GM23338 (cell line): ENCODE data around the gene FBN3. TPM values are rescaled to one million over a fixed set of nuclear protein-coding genes. Genes with fewer than 3 reads are reported as not detected.

Experiments used
- ATAC-seq: fragments of 200-7000 bp; cut with Tn5 transposase; 3 replicates; pipeline ENCODE4 v1.9.1; 2020
- DNase-seq: peaks from one replicate; pipeline ENCODE4 v3.0.0-alpha.2; 2015; ENCODE audit warnings: low spot score
- H2AFZ ChIP-seq: fragments of 200-600 bp; sonication (generic); 2 replicates; pipeline ENCODE4 v1.8.0; 2016; ENCODE audit warnings: antibody characterized with exemption, mild to moderate bottlenecking, moderate library complexity
- H3F3A ChIP-seq: fragments of 200-600 bp; sonication (generic); replicated peaks from 2 replicates; pipeline ENCODE4 v1.8.0; 2017; ENCODE audit warnings: antibody characterized with exemption, mixed run types, low read depth
- H3K27ac ChIP-seq: fragments of 200-600 bp; sonication (generic); 2 replicates; pipeline ENCODE4 v1.6.1; 2016; ENCODE audit warnings: low read depth
- H3K27me3 ChIP-seq: fragments of 200-600 bp; sonication (generic); 2 replicates; pipeline ENCODE4 v1.8.0; 2016; ENCODE audit warnings: mild to moderate bottlenecking, mixed run types, moderate library complexity; ENCODE audit not compliant: insufficient read depth
- H3K36me3 ChIP-seq: fragments of 200-600 bp; sonication (generic); 2 replicates; pipeline ENCODE4 v1.8.0; 2016; ENCODE audit warnings: mild to moderate bottlenecking; ENCODE audit not compliant: insufficient read depth
- H3K4me1 ChIP-seq: fragments of 200-600 bp; sonication (generic); 2 replicates; pipeline ENCODE4 v1.8.0; 2016; ENCODE audit warnings: mild to moderate bottlenecking, moderate library complexity; ENCODE audit not compliant: insufficient read depth
- H3K4me2 ChIP-seq: fragments of 200-600 bp; sonication (generic); 2 replicates; pipeline ENCODE4 v1.7.1; 2017; ENCODE audit warnings: mixed run types
- H3K4me3 ChIP-seq: fragments of 200-600 bp; sonication (generic); 2 replicates; pipeline ENCODE4 v1.6.1; 2016; ENCODE audit warnings: mixed run types
- H3K79me2 ChIP-seq: fragments of 200-600 bp; sonication (generic); replicated peaks from 2 replicates; pipeline ENCODE4 v1.8.0; 2017; ENCODE audit warnings: mild to moderate bottlenecking; ENCODE audit not compliant: insufficient read depth
- H3K9me2 ChIP-seq: fragments of 200-600 bp; sonication (generic); 2 replicates; pipeline ENCODE4 v1.8.0; 2017; ENCODE audit not compliant: insufficient read depth
- H4K20me1 ChIP-seq: fragments of 200-600 bp; sonication (generic); replicated peaks from 2 replicates; pipeline ENCODE4 v1.8.0; 2017; ENCODE audit warnings: mild to moderate bottlenecking; ENCODE audit not compliant: insufficient read depth
- H3K27ac Mint-ChIP-seq: 2 replicates; pipeline ENCODE4 v1.8.0; 2020; ENCODE audit warnings: inconsistent platforms, mild to moderate bottlenecking, moderate library complexity, mixed read lengths
- H3K27me3 Mint-ChIP-seq: 3 replicates; pipeline ENCODE4 v1.8.0; 2022; ENCODE audit warnings: low read depth, mild to moderate bottlenecking, moderate library complexity, mixed read lengths, inconsistent platforms; ENCODE audit not compliant: insufficient read depth, poor library complexity
- H3K36me3 Mint-ChIP-seq: 3 replicates; pipeline ENCODE4 v1.8.0; 2021; ENCODE audit warnings: low read depth, mild to moderate bottlenecking, inconsistent platforms, moderate library complexity, mixed read lengths
- H3K4me1 Mint-ChIP-seq: 3 replicates; pipeline ENCODE4 v1.8.0; 2020; ENCODE audit warnings: mild to moderate bottlenecking, inconsistent platforms, mixed read lengths
- H3K4me3 Mint-ChIP-seq: 3 replicates; pipeline ENCODE4 v1.8.0; 2021; ENCODE audit warnings: moderate library complexity, mild to moderate bottlenecking, inconsistent platforms, mixed read lengths
- H3K9me3 Mint-ChIP-seq: 3 replicates; pipeline ENCODE4 v1.8.0; 2020; ENCODE audit warnings: moderate library complexity, mild to moderate bottlenecking, inconsistent platforms, mixed read lengths
- CREB1 ChIP-seq: fragments of 250-450 bp; sonication (Bioruptor Pico); IDR thresholded peaks from 2 replicates; pipeline ENCODE4 v1.5.0; 2020; ENCODE audit warnings: low read depth, mild to moderate bottlenecking, moderate library complexity
- CTCF ChIP-seq, 2 experiments: fragments of 200-600 bp in 1 of 2; sonication (generic) in 1 of 2; conservative IDR thresholded peaks; 2 replicates each; pipeline versions ENCODE4 v1.5.1 to v1.6.1; 2016 to 2017; ENCODE audit warnings: antibody characterized with exemption in 2 of 2, low read depth in 2 of 2, mild to moderate bottlenecking in 2 of 2, moderate library complexity in 1 of 2
- ETS1 ChIP-seq: IDR thresholded peaks from 2 replicates; pipeline ENCODE4 v1.6.1; 2016; ENCODE audit warnings: antibody characterized with exemption
- EZH2 ChIP-seq: fragments of 200-600 bp; sonication (generic); IDR thresholded peaks from one replicate; pipeline ENCODE4 v1.8.0; 2017; ENCODE audit warnings: antibody characterized with exemption, mild to moderate bottlenecking, low read depth; ENCODE audit not compliant: unreplicated experiment
- EZH2phosphoT487 ChIP-seq: fragments of 200-600 bp; sonication (generic); IDR thresholded peaks from one replicate; pipeline ENCODE4 v1.8.1; 2018; ENCODE audit warnings: antibody characterized with exemption; ENCODE audit not compliant: unreplicated experiment
- JUNB ChIP-seq: IDR thresholded peaks from one replicate; pipeline ENCODE4 v1.6.1; 2016; ENCODE audit warnings: antibody characterized with exemption; ENCODE audit not compliant: unreplicated experiment
- NANOG ChIP-seq: IDR thresholded peaks from 2 replicates; pipeline ENCODE4 v1.6.1; 2016; ENCODE audit warnings: antibody characterized with exemption, borderline replicate concordance
- POLR2AphosphoS5 ChIP-seq: IDR thresholded peaks from 2 replicates; pipeline ENCODE4 v1.6.1; 2016; ENCODE audit warnings: antibody characterized with exemption, low read depth
- REST ChIP-seq: IDR thresholded peaks from one replicate; pipeline ENCODE4 v1.6.1; 2018; ENCODE audit warnings: antibody characterized with exemption; ENCODE audit not compliant: unreplicated experiment
- STAT1 ChIP-seq: IDR thresholded peaks from one replicate; pipeline ENCODE4 v1.6.1; 2016; ENCODE audit warnings: antibody characterized with exemption; ENCODE audit not compliant: unreplicated experiment
- ZNF114 ChIP-seq: fragments of 250-450 bp; sonication (Bioruptor Pico); IDR thresholded peaks from 2 replicates; pipeline ENCODE4 v1.5.0; 2020; ENCODE audit warnings: mild to moderate bottlenecking, moderate library complexity
- ZNF331 ChIP-seq: fragments of 250-450 bp; sonication (Bioruptor Pico); IDR thresholded peaks from 2 replicates; pipeline ENCODE4 v1.5.0; 2020; ENCODE audit warnings: low read depth, mild to moderate bottlenecking, moderate library complexity
- ZNF462 ChIP-seq: fragments of 250-450 bp; sonication (Bioruptor Pico); IDR thresholded peaks from 2 replicates; pipeline ENCODE4 v1.5.0; 2020; ENCODE audit warnings: mild to moderate bottlenecking, moderate library complexity
- polyA plus RNA-seq: library from polyadenylated mRNA; unstranded; fragments of >200 nt; fragmentation: Nextera tagmentation; extraction: Ambion mirVana; gene quantifications from 2 replicates; pipeline ENCODE4 v1.2.1, GENCODE V29; 2016
- total RNA-seq: library from RNA; depleted of rRNA; stranded (reverse); fragments of >200 nt; shearing (Covaris generic); gene quantifications from 2 replicates; pipeline ENCODE4 v1.2.3, GENCODE V29; 2014

FBN3 gene
- total and polyA plus RNA-seq, 2 experiments from 2014 or later: 8.5 to 54.5 TPM

- H3K9me3 Mint-ChIP-seq: no peaks in the 10 kb centered on the region
- H3K27ac Mint-ChIP-seq: peak overlapping the region; percentile 56; the same call in 1 of the 2 replicates
- no peaks in the 10 kb centered on the region for H3K27me3 ChIP-seq
- H3K4me2 ChIP-seq: no peak overlapping the region
- H3K27ac ChIP-seq: no peak overlapping the region
- H3K4me3 ChIP-seq: no peak overlapping the region
- no peaks in the 10 kb centered on the region for H3K79me2 ChIP-seq
- no peak overlapping the region for H3K4me3 Mint-ChIP-seq
- H3K36me3 Mint-ChIP-seq: peaks cover 48% of the 10 kb centered on the region
- H3K27me3 Mint-ChIP-seq: peaks cover 5% of the 10 kb centered on the region
- H3K36me3 ChIP-seq: peaks cover 12% of the 10 kb centered on the region; the same call in 1 of the 2 replicates
- H4K20me1 ChIP-seq: no peaks in the 10 kb centered on the region
- 0 out of 2 replicates have a peak, but pooled peaks cover 2% of the 10 kb centered on the region for H3F3A ChIP-seq
- no peak overlapping the region for H2AFZ ChIP-seq
- peaks cover 4% of the 10 kb centered on the region for H3K4me1 Mint-ChIP-seq
- ATAC-seq (no peak), DNase-seq (no peak)
- H3K4me1 ChIP-seq: no peaks in the 10 kb centered on the region
- 0 out of 2 replicates have a peak, but pooled peaks cover 5% of the 10 kb centered on the region for H3K9me2 ChIP-seq
- no peak for TF ChIP-seq EZH2
- TF ChIP-seq ETS1: no peak
- no peak for TF ChIP-seq CREB1 (CRISPR knock-in tag)
- no peak for TF ChIP-seq JUNB
- no peak for TF ChIP-seq EZH2phosphoT487
- TF ChIP-seq POLR2AphosphoS5: no peak
- TF ChIP-seq REST: no peak
- no peak for TF ChIP-seq ZNF331 (CRISPR knock-in tag)
- TF ChIP-seq NANOG: no peak
- TF ChIP-seq CTCF (conservative IDR thresholded peaks at IDR 0.05; ENCODE audit: low read depth in 2 of 2): no peak
- TF ChIP-seq ZNF114 (CRISPR knock-in tag): no peak
- no peak for TF ChIP-seq ZNF462 (CRISPR knock-in tag)
- no peak for TF ChIP-seq STAT1
These were observed 40.6 kb downstream of the FBN3 start for GRCh38 chr19:8108560-8109445.
